Midbrain (tissue), 1 donor: ENCODE data around the gene SETX.
A peak's percentile ranks its signal among the peaks of the same experiment; 100 is the strongest.
"Not testable (repeated sequence)": the region's sequence is repeated elsewhere in the genome, so short reads cannot be mapped to it uniquely, and the experiment has no call there.

Experiments
- DNase-seq: peaks from one replicate; lab custom pipeline; 2025; lab: John Stamatoyannopoulos, UW

The SETX gene

DNA sequence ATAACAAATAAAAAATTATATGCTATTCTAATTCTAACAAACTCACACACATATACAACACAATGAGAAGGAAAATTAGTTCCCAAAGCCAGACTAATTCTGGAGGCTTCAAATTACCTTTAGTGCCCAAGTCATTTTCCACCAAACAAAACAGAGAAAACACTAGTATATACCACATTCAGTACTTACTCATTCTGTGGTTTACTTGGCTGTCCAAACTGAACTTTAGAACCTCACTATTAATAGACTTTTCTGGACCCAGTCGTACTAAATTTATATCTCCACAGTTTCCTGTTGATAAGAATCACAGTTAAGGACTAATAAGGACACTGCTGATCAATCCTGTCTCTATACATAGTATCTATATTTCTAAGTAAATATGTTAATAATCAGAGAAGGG is 66.4 kb downstream of the SETX start:
- DNase-seq, result no peak

- no peak for DNase-seq
Measured at GRCh38 chr9:132287256-132287760, 67.5 kb downstream of the SETX start.

DNA sequence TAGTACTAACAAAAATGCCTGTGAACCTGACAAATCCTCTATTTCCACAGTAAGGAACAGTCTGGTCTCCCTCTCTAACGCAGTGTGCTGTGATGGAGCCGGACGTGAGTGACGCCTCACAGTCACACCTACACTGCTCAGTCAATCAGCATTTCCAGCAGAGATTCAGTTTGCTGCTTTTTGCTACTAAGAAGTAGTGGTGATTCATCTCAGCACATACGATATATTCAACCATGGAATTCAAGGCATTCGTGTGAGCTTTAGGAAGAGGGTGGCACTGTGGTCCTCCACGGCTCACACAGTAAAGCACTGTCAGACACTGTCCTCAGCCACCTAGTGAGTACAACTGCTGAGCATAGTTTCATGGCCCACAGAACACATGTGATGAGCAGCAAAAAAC is 70.9 kb downstream of the SETX start:
- DNase-seq, result no peak

DNA sequence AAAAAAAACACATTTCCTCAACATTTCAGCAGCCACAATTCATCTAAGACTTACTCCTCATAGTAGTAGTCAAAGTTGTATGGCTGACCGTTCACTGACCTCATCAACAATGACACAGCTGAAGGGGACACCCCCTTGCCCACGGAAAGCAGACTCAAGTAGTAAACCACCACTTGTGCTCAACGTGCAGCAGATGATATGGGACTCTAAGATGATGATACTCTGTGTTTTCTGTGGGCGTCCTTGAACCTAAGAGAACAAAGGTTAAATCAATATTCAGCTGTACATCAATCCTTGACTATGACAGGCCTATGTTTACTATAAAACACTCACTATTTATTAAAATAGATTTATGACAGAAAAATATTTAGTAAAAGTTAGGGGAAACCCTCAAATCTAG is 71.6 kb downstream of the SETX start:
- no peak for DNase-seq

DNA sequence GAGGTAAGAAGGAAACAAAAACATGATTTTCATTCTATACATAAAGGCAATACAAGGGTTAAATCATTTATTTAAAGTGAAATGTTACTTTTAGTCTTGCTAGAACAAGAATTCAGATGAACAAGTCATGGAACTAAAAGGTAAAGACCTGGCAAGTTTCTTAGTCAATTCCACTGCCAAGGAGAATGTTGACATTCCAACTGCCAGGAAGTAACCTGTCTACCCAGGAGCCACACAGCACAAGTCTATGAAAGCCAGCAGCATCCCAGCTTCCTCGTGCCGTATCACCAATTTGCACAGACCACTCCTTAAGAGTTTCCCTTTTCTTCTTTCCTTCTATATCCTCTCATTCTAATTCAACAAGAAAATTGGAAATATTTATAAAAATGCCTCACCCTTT is 79.9 kb downstream of the SETX start:
- no peak for DNase-seq

DNA sequence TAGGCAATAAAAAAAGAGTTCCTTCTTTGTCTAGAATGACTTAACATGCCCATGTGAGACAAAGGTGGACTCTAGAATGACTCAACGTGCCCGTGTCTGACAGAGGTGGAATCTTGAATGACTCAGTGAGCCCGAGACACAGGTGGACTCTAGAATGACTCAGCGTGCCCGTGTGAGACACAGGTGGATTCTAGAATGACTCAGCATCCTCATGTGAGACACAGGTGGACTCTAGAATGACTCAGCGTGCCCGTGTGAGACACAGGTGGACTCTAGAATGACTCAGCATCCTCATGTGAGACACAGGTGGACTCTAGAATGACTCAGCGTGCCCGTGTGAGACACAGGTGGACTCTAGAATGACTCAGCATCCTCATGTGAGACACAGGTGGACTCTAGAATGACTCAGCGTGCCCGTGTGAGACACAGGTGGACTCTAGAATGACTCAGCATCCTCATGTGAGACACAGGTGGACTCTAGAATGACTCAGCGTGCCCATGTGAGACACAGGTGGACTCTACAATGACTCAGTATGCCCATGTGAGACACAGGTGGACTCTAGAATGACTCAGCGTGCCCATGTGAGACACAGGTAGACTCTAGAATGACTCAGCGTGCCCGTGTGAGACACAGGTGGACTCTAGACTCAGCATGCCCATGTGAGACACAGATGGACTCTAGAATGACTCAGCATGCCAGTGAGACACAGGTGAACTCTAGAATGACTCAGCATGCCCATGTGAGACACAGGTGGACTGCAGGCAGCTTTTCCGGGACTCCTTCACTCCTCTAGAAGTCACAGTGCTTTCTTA is 84.9 kb downstream of the SETX start:
- DNase-seq, result not testable (repeated sequence)

- DNase-seq, result peak; percentile 72
Measured at GRCh38 chr9:132268725-132269352, 85.9 kb downstream of the SETX start.

- DNase-seq, result no peak
Measured at GRCh38 chr9:132267660-132268059, 87.1 kb downstream of the SETX start.

DNA sequence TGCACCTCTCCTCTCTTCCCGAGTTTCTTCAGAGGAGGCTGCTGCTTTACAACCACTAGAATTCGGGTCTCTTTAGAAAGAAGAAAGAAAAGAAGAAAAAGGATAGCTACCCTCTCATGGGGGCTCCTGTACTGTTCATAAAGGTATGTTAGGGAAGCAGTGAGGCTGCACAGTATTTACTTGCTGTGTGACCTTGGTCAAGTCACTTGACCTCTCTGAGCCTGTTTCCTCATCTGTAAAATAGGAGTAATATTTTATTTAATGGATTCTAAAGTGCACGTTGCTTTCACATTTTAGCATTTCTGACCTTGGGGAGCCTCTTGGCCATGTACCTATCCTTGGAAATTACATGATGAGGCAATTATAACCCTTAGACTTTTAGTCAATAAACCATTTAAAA is 88.8 kb downstream of the SETX start:
- DNase-seq, result no peak

GRCh38 chr9:132260846-132261245 is 93.9 kb downstream of the SETX start:
- DNase-seq, result no peak

DNA sequence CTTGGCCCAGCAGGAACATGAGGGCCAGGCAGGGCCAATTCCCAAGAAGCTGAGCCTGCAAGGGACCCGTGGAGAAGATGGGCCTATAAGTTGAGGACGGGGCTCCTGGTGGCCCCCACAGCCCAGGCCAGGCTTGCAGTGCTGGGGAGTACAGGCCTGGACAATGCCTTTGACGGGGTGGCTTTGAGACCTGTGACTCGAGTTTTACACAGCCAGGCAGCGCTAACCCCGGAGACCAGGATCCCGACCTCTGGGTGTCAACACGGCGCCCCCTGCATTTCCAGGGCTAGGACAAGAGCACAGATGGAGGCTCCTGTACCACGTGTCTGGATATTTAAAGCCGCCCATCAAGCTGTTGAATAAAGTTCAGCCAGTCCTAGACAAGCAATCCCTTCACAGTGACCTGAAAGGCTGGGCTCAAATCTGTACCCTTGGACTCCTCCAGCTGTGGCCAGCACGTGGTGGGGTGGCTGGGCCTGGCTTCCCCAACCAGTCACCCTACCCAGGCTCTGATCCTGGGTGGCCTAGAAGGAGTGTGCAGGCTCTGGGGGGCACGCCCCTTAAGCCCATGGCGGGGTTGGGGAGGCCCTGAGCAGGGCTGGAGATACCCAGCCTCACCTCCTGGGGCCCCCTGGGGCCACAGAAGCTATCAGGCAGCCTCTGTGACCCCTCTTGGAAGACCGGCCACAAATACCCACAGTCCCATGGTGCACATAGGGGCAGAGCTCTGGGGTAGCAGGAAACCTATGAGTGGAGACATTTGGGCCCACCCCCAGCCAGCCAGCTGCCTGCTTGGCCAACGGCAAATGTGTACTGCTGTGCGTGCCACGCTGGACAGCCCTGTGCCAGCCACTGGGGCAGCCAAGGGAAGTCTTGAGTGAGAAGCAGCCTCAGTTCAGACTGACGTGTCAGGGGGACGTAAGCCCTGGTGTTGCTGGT is 104.2 kb downstream of the SETX start:
- no peak for DNase-seq

- DNase-seq, result no peak
Measured at GRCh38 chr9:132249690-132250089, 105.1 kb downstream of the SETX start.

DNA sequence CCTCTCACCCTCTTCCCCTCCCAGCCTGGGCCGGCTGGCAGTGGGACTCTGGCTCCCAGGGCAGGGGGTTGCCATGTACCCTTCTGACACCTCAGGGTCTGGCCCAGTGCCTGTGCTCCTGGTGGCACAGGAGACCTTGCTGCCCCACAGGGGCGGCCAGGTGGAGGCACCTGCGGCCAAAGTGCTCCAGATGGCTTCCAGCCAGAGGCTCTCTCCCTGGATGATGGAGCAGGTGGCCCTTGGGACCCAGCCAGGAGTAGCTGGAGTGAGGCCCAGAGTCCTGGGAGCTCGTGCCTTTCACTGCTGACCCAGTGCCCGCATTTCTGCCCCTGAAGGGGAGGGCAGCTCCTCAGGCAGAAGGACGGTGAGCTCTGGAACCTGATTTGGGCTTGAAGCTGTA is 105.7 kb downstream of the SETX start:
- no peak for DNase-seq

GRCh38 chr9:132247942-132248341 is 106.8 kb downstream of the SETX start:
- DNase-seq, result no peak

DNA sequence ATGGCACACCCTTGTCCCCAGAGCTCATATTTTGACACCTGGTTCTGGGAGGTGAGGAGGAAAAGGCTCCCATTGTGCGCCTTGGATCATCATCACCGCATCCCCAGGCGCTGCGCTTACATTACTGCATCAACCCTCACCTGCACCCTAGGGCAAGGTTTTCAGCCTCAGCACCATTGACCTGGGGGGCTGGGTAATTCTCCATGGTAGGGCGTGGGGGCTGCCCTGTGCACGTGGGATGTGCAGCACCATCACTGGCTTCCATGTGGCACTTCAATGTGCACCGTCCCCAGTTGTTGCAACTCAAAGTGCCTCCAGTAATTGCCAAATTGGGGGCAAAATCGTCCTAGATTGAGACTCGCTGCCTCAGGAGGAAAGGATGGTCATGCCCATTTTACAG is 109.3 kb downstream of the SETX start:
- no peak for DNase-seq

- no peak for DNase-seq
Measured at GRCh38 chr9:132244582-132245455, 110.0 kb downstream of the SETX start.

GRCh38 chr9:132243156-132244074 is 111.4 kb downstream of the SETX start:
- DNase-seq, result no peak

DNA sequence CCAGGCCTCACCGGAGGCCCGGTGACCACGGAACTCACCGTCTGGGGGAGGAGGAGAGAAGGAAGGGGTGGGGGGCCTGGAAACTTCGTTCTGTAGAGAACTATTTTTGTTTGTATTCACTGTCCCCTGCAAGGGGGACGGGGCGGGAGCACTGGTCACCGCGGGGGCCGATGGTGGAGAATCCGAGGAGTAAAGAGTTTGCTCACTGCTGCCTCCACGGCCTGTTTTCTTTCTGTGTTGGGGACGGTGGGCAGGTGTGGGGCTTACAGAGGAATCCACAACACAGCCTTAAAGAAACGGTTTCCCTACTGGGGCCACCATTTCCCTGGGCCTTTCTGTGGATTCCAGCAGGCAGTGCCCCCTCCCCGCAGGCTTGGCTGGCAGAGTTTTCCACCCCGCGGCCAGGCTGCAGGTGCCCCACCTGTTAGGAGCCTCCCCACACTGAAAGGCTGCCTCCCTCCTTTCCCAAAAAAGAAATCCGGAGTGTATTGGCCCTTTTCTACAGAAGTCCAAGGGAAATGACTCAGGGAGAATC is 112.1 kb downstream of the SETX start:
- DNase-seq, result no peak

- DNase-seq, result no peak
Measured at GRCh38 chr9:132241840-132242620, 112.8 kb downstream of the SETX start.
